HL-60/S4 treated with retinoic acid at 250 ng/mL for 4 days and 3 days (cell line): ENCODE results near the gene DNAJC11.
"Not testable (repeated sequence)": the region's sequence is repeated elsewhere in the genome, so short reads cannot be mapped to it uniquely, and the experiment has no call there.

Experiments used
- in situ Hi-C: fragments of 300-500 bp; cut with MboI; formaldehyde crosslinking; loops from 2 replicates; pipeline ENCODE4 v1.7.0; 2022; ENCODE audit warnings: low sequenced_read_pairs

DNAJC11 gene

GRCh38 chr1:6700853-6701436 is 671 bp downstream of the DNAJC11 start:
- in situ Hi-C loops, result loop anchor here (25.0 kb wide), 3 partner anchors 186 to 511 kb away; no protein-coding TSS in a partner anchor

DNA sequence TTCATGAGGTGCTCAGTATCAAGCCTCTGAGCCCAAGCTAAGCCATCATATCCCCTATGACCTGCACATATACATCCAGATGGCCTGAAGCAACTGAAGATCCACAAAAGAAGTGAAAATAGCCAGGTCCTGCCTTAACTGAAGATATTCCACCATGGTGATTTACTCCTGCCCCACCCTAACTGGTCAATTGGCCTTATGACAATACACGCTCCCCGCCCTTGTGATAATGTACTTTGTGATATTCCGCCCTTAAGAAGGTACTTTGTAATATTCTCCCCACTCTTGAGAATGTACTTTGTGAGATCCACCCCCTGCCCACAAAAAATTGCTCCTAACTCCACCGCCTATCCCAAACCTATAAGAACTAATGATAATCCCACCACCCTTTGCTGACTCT is 1.7 kb downstream of the DNAJC11 start:
- in situ Hi-C loops, result loop anchor here (25.0 kb wide), 3 partner anchors 187 to 512 kb away; no protein-coding TSS in a partner anchor

DNA sequence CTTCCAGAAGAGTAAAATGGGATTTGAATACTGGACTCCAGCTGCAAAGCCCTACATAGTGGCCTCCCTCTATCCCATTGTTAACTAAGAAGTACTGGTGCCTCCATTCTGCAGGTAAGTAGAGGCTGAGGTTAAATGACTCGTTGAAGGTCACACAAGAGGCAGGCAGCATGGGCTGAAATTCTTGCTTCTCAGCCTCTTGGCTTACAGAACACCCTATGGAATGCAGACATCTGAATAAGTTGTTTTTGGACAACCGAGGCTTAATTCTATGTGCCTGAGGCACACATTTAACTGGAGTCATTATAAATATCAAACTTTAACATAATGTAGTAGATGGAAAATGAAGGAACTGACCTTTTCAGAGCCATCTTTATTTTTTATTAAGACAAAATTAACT is 5.7 kb downstream of the DNAJC11 start:
- in situ Hi-C loops, result no loop called here

GRCh38 chr1:6694121-6694713 is 7.4 kb downstream of the DNAJC11 start:
- in situ Hi-C loops, result no loop called here

- in situ Hi-C loops, result no loop called here
Measured at GRCh38 chr1:6692956-6693355, 8.7 kb downstream of the DNAJC11 start.

DNA sequence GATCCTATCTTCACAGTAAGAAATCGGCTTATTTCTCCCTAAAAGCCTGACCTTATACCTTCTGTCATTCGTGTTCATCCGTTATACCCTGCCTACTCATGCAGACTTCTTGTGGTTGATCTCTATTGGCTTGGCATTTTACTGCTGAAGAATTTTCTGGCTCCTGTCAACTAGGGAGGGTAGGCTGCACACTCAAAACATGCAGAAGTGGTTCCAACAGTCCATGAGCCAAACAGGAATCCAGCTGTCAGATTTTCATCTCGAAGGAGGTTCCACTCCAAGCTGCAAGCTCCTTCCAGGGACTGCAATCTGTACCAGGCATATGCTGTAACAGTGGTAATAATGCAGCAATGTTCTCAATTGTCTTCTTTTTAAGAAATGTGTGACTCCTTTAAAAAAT is 10.1 kb downstream of the DNAJC11 start:
- in situ Hi-C loops, result no loop called here

GRCh38 chr1:6690186-6690585 is 11.4 kb downstream of the DNAJC11 start:
- in situ Hi-C loops, result no loop called here

DNA sequence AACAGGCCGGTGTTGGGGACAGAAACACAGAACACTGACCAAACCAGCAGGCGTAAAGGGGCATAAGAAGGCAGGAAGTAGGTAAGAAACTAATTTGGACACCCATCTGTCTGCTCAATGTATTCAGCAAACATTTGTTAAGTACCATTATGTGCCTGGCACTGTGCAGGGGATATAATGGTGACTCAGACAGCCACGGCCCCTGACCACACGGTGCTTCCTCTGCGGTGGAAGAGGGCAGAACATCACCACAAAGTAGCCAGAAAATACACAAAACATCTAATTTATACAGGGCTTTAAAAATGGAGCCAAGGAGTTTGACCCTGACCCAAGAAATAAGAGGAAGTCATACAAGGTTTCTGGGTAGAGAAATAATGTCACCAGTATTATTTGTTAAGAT is 12.9 kb downstream of the DNAJC11 start:
- in situ Hi-C loops, result no loop called here

DNA sequence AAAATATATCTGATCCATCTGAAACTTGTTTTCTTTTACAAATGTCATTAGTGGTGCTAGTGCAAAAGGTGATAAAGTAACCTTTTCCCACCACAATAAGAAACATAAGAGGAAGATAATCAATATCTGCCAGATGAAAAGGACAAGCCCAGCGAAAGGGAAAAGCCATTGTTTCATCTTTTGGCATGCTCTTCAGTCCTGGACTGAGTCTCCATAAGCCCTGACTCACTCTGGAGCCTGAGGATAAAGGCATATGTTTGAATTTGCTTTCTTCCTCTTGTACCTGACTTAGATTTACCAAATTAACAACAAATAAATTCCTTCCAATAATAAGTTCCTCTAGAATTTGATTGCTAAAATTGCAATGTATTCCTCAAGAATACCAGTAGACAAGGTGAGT is 13.6 kb downstream of the DNAJC11 start:
- in situ Hi-C loops, result no loop called here

DNA sequence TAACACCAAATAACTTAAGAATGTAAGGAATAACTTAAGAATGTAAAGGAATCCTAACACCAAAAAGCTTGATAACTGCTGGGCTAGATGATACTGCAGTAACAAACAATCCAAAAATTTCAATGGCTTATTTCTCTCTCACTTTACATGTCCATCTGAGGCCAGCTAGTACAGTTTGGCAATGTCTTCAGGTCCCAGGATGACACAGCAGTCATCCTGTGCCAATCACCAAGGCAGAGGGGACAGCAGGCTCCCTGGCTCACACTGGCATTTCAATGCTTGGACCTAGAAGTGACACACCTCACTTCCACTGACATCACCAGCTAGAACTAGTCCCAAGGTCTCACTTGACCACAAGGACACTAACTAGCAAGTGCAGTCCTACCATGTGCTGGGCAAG is 15.3 kb downstream of the DNAJC11 start:
- in situ Hi-C loops, result no loop called here

GRCh38 chr1:6685381-6685780 is 16.2 kb downstream of the DNAJC11 start:
- in situ Hi-C loops, result no loop called here

- in situ Hi-C loops, result no loop called here
Measured at GRCh38 chr1:6683434-6683833, 18.2 kb downstream of the DNAJC11 start.

DNA sequence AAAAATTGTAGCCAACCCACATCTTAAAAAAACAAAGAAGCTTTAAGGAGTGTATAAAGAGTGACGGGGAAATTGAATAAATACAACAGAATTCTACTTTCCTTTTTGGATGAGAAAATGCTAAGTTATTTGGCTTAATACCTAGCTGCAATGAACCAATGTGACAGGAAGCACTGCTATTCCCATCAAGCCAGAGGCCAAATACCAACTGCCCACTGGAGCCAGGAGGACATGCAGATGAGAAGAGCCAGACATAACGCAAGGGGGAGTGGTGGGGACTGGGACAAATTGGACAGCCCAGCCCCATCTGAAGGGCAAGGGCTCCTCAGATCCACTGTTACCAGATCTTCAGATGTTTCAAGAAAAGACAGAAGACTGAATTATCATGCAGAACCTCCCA is 25.7 kb downstream of the DNAJC11 start:
- in situ Hi-C loops, result no loop called here

GRCh38 chr1:6674771-6675170 is 26.8 kb downstream of the DNAJC11 start:
- in situ Hi-C loops, result no loop called here

DNA sequence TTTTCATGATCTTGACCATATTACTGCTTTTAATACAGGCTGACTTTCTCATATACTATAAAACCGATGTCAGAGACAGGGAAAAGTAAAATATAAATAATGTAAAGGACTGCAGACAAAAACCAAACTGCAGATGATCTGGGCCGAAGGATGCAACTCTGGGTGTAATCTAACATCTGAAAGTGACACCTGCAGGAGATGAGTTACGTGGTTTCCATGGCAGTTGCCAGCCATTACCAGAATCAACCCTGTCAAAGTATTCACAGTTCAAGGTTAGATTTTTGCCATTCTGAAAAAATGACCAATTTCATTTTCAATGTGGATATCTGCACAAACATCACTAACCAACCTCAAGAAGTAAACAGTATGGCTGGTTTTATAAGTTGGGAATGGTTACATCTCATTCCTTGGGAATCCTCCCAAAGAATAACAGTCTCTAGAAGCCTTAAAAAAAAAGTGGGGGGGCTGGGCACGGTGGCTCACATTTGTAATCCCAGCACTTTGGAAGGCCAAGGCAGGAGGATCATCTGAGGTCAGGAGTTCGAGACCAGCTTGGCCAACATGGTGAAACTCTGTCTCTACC is 27.7 kb downstream of the DNAJC11 start:
- in situ Hi-C loops, result no loop called here

DNA sequence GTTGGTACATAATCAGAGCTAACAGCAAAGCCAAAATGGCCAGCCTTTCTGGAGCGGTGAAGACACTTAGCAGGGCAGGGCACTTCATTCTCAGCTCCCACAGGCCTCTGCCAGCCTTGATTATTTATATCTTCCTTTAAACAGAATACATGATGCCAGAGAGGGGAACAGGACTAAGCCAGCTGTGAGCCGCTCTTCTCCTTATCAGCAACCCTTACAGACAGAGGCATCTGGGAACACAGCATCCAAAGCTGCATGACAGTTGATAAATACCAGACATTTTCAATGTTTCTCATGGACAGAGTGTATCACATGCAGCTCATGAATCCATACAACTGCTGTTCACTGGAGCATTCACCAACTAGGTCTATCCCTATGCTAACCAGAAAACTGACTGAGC is 29.1 kb downstream of the DNAJC11 start:
- in situ Hi-C loops, result no loop called here

GRCh38 chr1:6668503-6668902 is 33.1 kb downstream of the DNAJC11 start:
- in situ Hi-C loops, result no loop called here

GRCh38 chr1:6667139-6667538 is 34.5 kb downstream of the DNAJC11 start:
- in situ Hi-C loops, result no loop called here

- in situ Hi-C loops, result no loop called here
Measured at GRCh38 chr1:6666696-6667095, 34.9 kb downstream of the DNAJC11 start.

- in situ Hi-C loops, result not testable (repeated sequence)
Measured at GRCh38 chr1:6662468-6662867, 39.1 kb downstream of the DNAJC11 start.

DNA sequence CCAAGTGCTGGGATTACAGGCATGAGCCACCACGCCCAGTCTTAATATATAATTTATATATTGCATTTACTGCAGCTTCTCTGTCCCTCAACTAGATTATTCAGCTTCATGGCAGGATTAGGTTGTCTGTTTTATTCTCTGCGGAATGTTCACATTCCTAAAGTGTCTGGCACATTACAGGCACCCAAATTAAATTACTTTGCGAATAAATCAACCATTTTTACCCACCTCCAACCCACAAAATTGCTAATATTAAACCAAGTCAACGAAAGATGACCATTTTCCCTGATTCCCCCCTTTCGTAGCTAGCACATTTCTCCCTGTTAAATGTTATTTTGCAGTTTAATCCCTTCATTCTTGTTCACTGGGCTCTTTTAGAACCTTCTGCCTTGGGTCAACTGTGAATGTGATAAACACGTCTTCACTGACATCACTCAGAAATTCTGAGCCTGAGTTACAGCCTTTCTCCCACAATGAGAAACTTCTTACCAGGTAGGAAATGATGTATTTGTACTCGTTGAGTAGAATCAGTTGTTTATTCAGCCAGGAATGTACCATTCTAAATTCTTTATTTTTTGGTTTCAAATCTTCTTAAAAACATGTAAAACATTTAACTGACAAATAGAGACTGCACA is 41.1 kb downstream of the DNAJC11 start:
- in situ Hi-C loops, result no loop called here
